ENCODE data around the gene OTUD3.
"Not testable (repeated sequence)": the region's sequence is repeated elsewhere in the genome, so short reads cannot be mapped to it uniquely, and the experiment has no call there.

OTUD3 gene

GRCh38 chr1:19869929-19870328 lies 12.3 kb upstream of the OTUD3 start:
- DNase-seq = no peak

DNA sequence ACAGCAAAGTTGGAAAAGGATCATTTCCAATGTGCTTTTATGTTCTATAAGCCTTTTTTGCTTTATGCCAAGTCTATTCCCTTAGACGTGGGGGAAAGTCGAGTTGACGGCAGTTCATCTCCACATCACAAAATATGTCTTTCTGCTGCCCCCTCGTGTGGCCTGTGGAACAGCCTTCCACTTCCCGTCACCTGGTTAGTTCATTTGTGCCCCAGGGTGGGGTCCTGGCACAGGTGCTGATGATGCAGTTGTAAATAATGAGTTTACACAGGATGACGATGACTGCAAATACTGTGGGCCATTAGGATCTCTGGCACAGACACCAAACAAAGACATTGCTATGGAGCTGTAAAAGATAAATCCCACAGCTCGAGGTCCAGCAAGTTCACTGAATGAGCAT lies 10.0 kb upstream of the OTUD3 start:
- peak; percentile 69 for DNase-seq

GRCh38 chr1:19877181-19877750 lies 4.9 kb upstream of the OTUD3 start:
- DNase-seq = no peak

GRCh38 chr1:19877821-19878636 lies 4.2 kb upstream of the OTUD3 start:
- DNase-seq = peak; percentile 4

- DNase-seq = no peak
Observed at GRCh38 chr1:19878637-19878985, 3.6 kb upstream of the OTUD3 start.

DNA sequence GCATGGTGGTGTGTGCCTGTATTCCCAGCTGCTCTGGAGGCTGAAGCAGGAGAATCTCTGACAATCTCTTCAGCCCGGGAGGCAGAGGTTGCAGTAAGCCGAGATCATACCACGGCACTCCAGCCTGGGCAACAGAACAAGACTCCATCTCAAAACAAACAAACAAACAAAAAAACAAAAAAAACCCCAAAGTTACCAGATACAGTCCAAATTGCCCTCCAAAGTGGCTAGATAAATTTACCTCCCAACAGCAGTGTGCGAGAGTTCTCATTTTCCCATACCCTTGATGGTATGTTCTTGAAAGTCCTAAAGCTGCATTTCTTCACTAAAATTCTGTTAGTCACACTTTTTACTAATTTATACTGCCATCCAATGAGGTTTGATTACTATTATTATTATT lies 3.0 kb upstream of the OTUD3 start:
- DNase-seq = no peak

DNA sequence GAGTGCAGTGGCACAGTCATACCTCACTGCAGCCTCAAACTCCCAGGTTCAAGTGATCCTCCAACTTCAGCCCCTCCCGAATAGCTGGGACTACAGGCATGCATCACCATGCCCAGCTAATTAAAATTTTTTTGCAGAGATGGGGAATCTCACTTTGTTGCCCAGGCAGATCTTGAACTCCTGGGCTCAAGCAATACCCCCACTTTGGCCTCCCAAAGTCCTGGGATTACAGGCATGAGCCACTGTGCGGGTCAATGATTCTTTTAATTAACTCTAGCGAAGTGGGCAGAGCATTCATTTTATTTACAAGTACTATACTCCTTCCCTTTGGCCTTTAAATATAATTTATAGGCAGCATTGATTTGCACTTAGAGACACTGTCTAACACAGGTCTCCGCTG lies 2.5 kb upstream of the OTUD3 start:
- no peak for DNase-seq

DNA sequence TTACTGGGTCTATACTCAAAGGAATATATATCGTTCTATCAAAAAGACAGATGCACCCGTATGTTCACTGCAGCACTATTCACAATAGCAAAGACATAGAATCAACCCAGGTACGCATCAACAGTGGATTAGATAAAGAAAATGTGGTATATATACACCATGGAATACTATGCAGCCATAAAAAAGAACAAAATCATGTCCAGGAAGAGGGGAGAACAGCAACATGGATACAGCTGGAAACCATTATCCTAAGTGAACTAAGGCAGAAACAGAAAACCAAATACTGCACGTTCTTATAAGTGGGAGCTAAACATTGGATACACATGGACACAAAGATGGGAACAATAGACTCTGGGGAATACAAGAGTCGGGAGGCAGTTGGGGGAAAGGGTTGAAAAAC lies 1.4 kb upstream of the OTUD3 start:
- not testable (repeated sequence) for DNase-seq

- DNase-seq = no peak
Observed at GRCh38 chr1:19884312-19884711, 2.1 kb downstream of the OTUD3 start.

GRCh38 chr1:19885821-19886220 lies 3.6 kb downstream of the OTUD3 start:
- DNase-seq = no peak

- no peak for DNase-seq
Observed at GRCh38 chr1:19888112-19888511, 5.9 kb downstream of the OTUD3 start.

GRCh38 chr1:19889656-19890055 lies 7.5 kb downstream of the OTUD3 start:
- no peak for DNase-seq

GRCh38 chr1:19892129-19892528 lies 9.9 kb downstream of the OTUD3 start:
- DNase-seq = no peak

DNA sequence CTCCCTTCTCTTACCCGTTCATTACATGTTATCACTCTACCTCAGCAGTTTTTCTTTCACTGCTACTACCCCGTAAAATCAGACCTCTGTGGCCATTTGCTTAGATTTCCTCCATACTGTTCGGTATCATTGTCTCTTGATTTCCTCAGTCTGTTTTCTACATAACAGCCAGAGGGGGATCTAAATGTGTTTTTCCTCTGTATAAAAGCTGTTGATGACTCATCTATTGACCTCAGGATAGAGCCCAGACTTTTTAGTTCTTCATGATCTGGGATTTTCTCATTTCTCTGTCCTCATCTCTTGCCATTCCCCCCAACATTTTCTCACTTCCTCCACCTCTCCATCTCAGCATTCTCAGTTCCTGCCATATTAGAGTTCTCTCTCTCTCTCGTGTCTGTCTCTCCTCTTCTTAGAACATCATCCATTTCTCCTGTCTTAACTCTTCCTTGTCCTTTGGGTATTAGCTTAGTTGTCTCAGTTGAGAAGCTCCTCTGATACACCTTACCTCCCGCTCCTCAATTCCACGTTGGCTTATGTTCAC lies 10.5 kb downstream of the OTUD3 start:
- no peak for DNase-seq

- no peak for DNase-seq
Observed at GRCh38 chr1:19893687-19894086, 11.5 kb downstream of the OTUD3 start.

DNA sequence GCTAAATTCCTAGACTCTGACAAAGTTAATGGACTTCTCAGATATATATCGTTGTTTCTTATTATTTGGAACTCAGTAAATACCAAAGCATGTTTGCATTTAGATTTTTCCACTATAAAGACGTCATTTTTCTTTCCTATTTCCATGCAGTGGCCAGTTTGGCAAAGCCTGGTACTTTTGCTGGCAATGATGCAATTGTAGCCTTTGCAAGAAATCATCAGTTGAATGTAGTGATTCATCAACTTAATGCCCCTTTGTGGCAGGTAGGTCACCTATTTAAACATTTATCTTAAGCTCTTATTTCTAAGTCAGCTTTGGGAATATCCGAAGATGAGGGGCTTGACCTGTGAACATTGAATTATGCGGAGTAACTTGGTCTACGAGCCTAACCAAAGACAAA lies 12.0 kb downstream of the OTUD3 start:
- DNase-seq = no peak

DNA sequence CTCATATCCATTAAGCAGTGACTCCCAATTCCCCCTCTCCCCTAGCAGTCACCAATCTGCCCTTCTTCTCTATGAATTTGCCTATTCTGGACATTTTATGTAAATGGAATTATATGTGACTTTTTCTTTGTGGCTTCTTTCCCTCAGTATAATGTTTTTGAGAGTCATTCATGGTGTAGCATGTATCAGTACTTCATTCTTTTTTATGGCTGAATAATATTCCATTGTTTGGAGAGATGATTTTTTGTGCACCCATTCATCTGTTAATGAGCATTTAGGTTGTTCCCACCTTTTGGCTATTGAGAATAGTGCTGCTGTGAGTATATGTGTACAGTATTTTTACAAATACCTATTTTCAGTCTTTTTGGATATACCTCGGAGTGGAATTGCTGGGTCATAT lies 19.5 kb downstream of the OTUD3 start:
- DNase-seq = no peak

DNA sequence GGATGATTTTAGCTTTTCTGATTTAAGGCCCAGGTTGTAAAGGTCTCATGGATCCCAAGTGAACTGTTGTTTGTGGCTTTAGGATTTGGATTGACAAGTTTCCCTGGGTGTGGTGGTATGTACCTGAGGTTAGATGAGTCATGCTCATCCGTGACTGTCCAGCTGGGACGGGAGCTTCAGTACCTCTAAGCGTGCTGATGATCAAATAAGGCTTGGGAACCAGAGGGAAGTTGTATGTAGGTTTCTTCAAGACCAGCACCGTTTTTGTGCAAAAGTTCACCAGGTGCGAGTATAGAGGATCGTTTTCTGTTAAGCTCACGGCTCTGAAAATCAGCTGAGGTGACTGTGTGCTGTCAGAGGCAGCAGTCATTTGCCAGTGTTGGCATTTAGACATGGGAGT lies 21.4 kb downstream of the OTUD3 start:
- no peak for DNase-seq

DNA sequence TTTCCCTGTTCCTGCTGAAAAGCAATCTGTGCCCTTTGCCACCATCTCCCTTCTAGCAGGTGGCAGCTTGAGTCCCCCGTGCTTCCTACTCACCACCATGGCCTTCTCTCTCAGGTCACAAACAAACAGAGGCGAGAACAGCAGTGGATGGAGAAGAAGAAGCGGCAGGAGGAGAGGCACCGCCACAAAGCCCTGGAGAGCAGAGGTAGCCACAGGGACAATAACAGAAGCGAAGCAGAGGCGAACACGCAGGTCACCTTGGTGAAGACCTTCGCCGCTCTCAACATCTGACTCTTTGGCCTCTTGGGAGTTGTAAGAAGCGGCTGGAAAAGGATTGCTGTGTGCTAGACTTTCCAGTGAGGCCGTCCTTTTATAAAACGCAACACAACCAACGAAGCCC lies 25.3 kb downstream of the OTUD3 start:
- no peak for DNase-seq

DNA sequence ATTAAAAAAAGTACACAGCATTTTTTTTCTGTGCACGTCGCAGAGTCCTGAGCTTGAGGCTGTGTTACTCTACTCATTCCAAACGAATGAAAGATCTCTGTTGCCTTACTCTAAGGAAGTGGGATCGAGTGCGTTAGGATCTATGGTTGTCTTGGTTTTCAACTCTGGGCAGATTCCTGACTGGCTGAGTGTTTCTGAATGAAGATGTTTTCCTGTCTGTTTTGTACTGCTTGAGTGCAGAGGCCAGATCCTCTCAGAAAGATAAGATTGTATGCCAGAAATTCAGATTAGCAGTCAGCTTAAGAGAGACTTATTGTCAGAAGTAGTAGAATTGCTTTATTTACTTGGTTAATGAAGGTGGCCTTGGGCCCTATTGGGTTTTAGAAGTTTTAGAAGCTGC lies 27.2 kb downstream of the OTUD3 start:
- no peak for DNase-seq

DNA sequence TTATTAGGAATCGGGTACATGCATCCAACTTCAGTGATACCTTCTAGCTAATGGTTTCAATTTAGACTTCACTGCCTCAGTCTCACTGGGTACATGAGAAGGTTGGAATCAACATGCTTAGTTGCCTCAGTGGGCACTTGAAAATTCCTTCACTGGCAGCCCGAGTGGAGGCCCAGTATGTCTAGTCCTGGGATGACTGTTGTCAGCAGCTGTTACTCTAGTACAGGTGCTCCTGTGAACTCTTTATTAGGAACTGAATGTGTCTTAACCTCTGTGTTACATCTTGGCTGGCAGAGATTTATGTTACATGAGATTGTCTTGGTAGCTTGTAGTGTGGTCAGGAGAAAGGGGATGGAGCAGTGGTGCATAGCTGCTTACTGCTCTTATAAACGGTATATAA lies 27.8 kb downstream of the OTUD3 start:
- no peak for DNase-seq

DNA sequence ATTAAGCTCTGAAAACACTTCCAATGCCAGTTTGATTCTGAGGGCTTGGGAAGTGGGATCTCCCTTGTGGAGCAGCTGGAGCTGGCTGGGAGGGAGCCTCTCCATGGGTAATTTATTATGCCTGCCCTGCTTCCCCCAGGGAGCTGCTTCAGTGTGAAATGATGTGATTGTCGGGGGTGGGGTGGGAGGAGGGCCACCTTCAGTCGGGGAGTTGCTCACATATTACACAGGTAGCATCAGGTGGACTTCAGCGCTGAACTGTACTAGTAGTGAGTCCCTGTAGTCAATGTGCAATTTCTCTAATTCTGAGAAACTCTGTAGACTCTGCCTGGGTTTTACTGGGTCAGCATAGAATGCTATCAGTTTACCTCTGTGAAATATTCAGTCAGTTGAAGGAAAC lies 28.5 kb downstream of the OTUD3 start:
- no peak for DNase-seq

- DNase-seq = peak; percentile 2
Observed at GRCh38 chr1:19918057-19918456, 35.9 kb downstream of the OTUD3 start.

DNA sequence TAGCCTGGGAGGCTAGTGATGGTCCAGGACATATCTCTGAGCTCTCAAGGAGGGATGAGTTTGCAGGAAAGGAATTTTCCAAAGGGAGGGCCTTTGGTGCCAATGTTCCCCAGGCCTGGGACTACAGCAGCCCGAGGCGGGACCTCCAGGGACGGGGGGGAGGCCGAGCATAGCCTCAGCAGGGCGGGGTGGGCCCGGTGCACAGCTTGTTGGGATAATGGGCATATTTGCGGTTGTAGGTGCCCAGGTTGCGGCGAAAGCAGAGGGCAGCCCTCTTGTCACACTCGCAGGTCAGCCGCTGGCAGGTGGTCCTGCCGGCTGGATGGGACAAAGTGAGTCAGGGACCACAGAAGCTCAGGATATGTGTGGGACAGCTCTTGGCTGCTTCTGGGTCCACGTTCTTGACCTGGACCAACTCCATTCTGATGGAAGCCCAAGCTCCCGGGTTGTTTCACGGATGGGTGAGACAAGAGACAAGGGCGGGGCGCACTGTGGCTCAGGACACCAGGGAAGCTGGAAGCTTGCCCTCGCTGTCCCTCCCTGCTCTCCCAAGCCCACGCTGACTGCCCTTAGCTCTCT lies 38.0 kb downstream of the OTUD3 start:
- DNase-seq = no peak
